Measurements from ENCODE around the gene C1QTNF5.

Gene C1QTNF5

DNA sequence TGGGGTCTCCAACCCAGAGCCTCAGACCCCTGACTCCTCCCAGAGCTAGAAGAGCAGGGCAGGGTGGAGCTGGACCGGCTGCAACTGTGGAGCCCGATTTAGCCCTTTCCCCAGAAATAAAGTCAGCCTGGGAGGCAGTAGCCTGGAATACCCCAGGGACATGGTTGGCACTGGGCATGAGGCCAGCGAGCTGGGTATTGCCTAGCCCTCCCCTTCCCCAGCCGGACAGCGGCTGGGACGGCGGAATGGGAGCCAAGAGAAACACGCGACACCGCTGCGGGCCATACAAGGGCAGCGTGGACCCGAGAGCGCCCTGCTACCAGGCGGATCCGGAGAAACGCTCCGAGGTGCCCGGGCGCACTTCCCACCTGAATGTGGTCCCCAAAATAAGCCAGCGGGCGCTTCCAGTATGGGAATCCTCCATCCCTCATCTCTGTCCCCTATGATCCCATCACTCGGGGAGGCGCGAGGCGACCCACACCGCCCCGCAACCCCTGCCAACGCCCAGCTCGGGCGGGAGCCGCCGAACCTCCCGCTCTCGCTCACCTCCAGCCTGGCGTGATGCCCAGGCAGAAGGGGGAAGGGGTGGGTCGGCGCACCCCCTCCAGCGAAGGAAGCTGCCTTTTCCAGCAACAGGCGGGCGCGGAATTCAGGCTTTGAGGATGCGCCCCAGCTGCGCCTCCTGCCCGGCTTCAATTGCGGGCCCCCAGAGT lies 24.5 kb downstream of the C1QTNF5 start:
- Histone ChIP-seq H3K27ac (replicated peaks) (no peak overlapping the region), H3K4me3 (replicated peaks; ENCODE audit: insufficient read depth, low read length) (peak overlapping the region; percentile 26), H3K27me3 (ENCODE audit: insufficient read depth, poor library complexity, severe bottlenecking) (peaks cover 38% of the 10 kb centered on the region)
- TF ChIP-seq, protein P1, sequence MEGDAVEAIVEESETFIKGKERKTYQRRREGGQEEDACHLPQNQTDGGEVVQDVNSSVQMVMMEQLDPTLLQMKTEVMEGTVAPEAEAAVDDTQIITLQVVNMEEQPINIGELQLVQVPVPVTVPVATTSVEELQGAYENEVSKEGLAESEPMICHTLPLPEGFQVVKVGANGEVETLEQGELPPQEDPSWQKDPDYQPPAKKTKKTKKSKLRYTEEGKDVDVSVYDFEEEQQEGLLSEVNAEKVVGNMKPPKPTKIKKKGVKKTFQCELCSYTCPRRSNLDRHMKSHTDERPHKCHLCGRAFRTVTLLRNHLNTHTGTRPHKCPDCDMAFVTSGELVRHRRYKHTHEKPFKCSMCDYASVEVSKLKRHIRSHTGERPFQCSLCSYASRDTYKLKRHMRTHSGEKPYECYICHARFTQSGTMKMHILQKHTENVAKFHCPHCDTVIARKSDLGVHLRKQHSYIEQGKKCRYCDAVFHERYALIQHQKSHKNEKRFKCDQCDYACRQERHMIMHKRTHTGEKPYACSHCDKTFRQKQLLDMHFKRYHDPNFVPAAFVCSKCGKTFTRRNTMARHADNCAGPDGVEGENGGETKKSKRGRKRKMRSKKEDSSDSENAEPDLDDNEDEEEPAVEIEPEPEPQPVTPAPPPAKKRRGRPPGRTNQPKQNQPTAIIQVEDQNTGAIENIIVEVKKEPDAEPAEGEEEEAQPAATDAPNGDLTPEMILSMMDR (IDR thresholded peaks at IDR 0.05; ENCODE audit: insufficient read depth, low read length): no peak
- TF ChIP-seq REST (IDR thresholded peaks at IDR 0.05; ENCODE audit: insufficient replicate concordance, low read depth): no peak
- no peak for TF ChIP-seq POLR2AphosphoS5 (IDR thresholded peaks at IDR 0.05; ENCODE audit: low read depth)
- TF ChIP-seq GABPA (IDR thresholded peaks at IDR 0.05; ENCODE audit: low read depth): no peak
- TF ChIP-seq SPI1 (IDR thresholded peaks at IDR 0.05; ENCODE audit: borderline replicate concordance, low read depth): no peak
- DNase-seq (ENCODE audit: low read depth in 1 of 2, low spot score in 1 of 2): no peak

DNA sequence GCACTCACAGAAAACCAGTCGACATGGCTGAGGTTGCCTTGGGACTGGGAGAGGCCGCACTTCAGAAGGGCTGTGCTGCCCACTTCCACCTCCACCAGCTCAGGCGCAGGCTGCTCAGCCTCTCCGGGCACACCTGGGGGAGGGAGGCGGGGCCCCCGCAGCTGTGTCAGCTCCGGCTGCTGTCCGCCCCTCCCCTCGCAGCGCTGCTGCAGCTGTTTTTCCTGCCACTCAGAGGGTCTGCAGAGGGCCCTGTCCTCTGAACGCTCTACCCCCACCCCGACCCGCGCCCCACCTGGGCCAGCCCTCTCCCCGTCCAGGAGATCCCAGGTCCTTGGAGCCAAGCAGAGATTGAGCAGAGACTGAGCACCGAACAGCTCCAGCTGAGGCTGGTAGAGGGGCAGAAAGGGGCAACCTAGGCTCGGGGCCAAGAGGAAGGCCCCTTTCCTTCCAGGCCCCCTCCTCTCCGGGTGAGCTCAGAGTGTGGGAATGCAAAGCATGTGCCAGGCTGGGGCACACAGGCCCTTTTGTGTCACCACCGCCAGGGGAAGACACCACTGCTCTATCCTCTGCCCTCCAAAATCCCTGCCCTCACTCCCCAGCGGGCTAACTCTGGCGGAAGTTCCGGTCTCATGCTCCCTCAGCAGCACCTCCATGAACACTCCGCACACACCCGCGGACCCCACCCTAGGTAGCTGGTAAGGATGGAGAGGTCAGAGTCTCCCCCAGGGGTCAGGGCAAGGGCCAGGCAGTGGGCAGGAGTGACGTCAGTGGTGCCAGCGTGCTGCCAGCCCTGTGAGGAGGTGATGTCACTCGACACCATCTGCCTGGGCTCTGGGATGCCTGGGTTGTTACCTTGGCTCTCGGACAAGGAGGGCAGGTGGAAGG lies 25.3 kb downstream of the C1QTNF5 start:
- DNase-seq (ENCODE audit: low read depth in 1 of 2, low spot score in 1 of 2): no peak
- H3K27me3 ChIP-seq (ENCODE audit: insufficient read depth, poor library complexity, severe bottlenecking): peaks cover 39% of the 10 kb centered on the region
- H3K27ac ChIP-seq (replicated peaks): no peak overlapping the region
- peak overlapping the region; percentile 19 for H3K4me3 ChIP-seq (replicated peaks; ENCODE audit: insufficient read depth, low read length)
- no peak for TF ChIP-seq GABPA (IDR thresholded peaks at IDR 0.05; ENCODE audit: low read depth)
- TF ChIP-seq, protein P1 (IDR thresholded peaks at IDR 0.05; ENCODE audit: insufficient read depth, low read length): no peak
- no peak for TF ChIP-seq POLR2AphosphoS5 (IDR thresholded peaks at IDR 0.05; ENCODE audit: low read depth)
- TF ChIP-seq SPI1 (IDR thresholded peaks at IDR 0.05; ENCODE audit: borderline replicate concordance, low read depth): no peak
- no peak for TF ChIP-seq REST (IDR thresholded peaks at IDR 0.05; ENCODE audit: insufficient replicate concordance, low read depth)

DNA sequence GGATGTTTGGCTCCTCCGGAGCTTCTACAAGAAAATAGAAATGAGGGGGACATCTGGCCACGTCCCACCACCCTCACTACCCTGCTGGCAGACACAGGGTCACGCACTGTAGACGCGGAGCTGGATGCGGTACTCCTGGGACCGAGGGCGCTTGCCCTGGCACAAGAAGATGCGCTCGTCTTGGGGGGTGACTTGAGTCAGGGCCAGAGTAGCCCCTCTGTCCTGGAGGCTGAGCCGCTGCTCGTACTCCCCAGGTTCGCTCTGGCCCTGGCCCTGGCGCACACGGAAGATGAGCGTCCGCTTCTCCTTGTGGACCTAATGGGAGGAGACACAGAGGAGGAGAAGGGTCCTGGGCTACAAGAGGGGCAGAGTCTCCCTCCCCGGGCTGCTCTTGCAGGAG lies 26.0 kb downstream of the C1QTNF5 start:
- Histone ChIP-seq H3K4me3 (replicated peaks; ENCODE audit: insufficient read depth, low read length) (no peak overlapping the region), H3K27ac (replicated peaks) (no peak overlapping the region), H3K27me3 (ENCODE audit: insufficient read depth, poor library complexity, severe bottlenecking) (peaks cover 41% of the 10 kb centered on the region)
- TF ChIP-seq SPI1 (IDR thresholded peaks at IDR 0.05; ENCODE audit: borderline replicate concordance, low read depth) (no peak), POLR2AphosphoS5 (IDR thresholded peaks at IDR 0.05; ENCODE audit: low read depth) (no peak), GABPA (IDR thresholded peaks at IDR 0.05; ENCODE audit: low read depth) (no peak), REST (IDR thresholded peaks at IDR 0.05; ENCODE audit: insufficient replicate concordance, low read depth) (no peak)
- TF ChIP-seq, protein P1 (IDR thresholded peaks at IDR 0.05; ENCODE audit: insufficient read depth, low read length): no peak
- DNase-seq (ENCODE audit: low read depth in 1 of 2, low spot score in 1 of 2): no peak

Measured in HL-60 (cell line).